Activated CD4-positive, alpha-beta T cell treated with anti-CD3 and anti-CD28 coated beads, Interleukin-2, Interleukin-4, amounts not matched to agents 100 ng/mL and 50 ng/mL, durations not matched to agents 16 hours and 8 hours (primary cell): ENCODE data around the gene MAGOHB.

Experiments used
- DNase-seq: peaks from one replicate; pipeline ENCODE4 v3.0.0-alpha.2; 2020; ENCODE audit warnings: low spot score

The MAGOHB gene

DNA sequence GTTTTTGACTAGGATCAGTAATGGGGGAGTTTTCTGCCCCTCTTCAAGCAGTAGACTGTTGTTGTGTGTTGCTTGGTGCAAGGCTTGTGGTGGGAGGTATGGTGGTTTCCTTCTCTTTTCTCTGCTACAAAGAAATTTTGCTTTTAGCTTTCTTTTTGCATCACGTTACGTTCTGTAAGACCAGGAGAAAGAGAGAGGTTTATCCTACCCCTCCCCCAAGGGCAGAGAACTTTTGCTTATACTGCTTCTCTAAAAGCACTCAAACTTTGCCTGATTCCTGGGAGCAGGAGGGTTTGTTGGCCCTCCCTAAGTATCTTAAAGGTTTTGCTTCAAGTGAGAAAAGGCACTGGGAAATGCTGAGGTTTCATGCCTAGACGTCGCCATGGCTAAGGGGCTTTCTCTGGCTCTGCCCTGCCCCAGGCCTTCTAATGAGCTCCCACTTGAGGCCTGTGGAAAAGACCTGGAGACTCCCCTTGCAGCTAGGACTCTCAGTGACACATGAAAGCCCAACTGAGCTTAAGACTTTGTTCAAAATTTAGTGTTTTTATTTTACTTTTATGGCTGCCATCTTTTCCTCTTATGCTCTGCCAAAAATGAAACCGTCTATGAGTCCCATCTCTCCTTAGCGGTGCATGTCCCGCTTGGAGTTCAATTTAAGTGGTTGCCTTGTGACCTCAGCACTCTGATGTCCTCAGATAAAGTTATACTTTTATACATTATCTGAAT lies 58.5 kb downstream of the MAGOHB start:
- no peak for DNase-seq

DNA sequence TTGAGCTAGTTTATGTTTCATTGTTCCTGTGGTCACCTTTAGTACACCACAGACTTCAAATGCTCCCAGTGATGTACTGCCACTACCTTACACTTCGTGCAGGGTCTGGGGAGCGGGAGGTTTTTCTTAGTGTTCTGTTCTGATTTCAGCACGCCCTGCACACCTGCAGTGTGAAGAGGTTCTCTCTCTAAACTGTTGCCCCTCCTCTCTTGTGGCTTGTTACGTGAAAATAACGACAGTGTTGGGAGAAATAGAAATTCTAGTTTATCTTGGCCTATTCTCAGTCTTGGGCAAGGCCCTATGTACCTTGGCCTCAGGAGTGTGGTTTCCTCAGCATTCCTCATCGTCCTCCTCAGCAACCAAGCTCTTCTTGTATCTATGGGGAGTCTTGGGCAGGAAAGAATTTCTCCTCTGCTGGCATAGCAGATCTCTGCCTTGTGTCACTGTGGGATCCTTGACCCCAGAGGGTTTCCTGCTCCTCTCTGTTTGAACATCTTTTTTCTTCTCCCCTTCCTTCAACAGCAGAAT lies 59.1 kb downstream of the MAGOHB start:
- DNase-seq: no peak
